Panc1 (cell line): ENCODE data around the gene SDK1.

Experiments
- POLR2AphosphoS5 ChIP-seq: IDR thresholded peaks from 2 replicates; pipeline ENCODE4 v1.6.1; 2012; ENCODE audit warnings: mild to moderate bottlenecking, low read depth, low read length, moderate library complexity
- TF ChIP-seq, protein P1 (sequence below): fragments of 450-650 bp; IDR thresholded peaks from 2 replicates; pipeline ENCODE4 v1.5.1; 2017; ENCODE audit warnings: mild to moderate bottlenecking

DNA sequence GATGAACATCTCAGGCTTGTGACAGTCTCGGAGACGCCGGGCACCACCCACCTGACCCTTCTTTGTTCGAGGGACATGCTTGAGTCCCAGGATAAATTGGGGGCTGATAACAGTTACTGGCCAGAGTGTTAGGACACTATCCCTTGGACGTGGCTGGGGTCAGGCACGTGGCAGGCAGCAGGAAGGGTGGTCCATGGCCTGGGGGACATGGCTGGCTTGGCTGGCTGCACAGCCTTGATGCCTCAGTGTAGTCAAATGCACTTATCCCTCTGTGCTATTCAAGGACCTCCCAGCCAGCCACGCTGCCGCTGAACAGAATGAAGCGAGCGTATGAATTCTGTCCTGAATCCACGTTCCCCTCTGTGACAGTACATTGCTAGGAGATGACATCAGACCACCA lies 719.0 kb downstream of the SDK1 start:
- TF ChIP-seq, protein P1, sequence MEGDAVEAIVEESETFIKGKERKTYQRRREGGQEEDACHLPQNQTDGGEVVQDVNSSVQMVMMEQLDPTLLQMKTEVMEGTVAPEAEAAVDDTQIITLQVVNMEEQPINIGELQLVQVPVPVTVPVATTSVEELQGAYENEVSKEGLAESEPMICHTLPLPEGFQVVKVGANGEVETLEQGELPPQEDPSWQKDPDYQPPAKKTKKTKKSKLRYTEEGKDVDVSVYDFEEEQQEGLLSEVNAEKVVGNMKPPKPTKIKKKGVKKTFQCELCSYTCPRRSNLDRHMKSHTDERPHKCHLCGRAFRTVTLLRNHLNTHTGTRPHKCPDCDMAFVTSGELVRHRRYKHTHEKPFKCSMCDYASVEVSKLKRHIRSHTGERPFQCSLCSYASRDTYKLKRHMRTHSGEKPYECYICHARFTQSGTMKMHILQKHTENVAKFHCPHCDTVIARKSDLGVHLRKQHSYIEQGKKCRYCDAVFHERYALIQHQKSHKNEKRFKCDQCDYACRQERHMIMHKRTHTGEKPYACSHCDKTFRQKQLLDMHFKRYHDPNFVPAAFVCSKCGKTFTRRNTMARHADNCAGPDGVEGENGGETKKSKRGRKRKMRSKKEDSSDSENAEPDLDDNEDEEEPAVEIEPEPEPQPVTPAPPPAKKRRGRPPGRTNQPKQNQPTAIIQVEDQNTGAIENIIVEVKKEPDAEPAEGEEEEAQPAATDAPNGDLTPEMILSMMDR, result no peak
- TF ChIP-seq POLR2AphosphoS5, result no peak
